Psoas muscle (tissue), 8 donors: Measurements from ENCODE around the gene MUC4. TPM values are rescaled to one million over a fixed set of nuclear protein-coding genes. Genes with fewer than 3 reads are reported as not detected.

Source experiments
- ATAC-seq, 4 donors: fragments of 200-7000 bp; cut with Tn5 transposase; one replicate each; pipeline ENCODE4 v1.9.1; 2020; ENCODE audit warnings: moderate library complexity in 3 of 4, mild to moderate bottlenecking in 2 of 4
- DNase-seq, 2 donors: peaks; one replicate each; pipeline ENCODE4 v3.0.0-alpha.2; 2020
- H3K27ac ChIP-seq: fragments of 200-600 bp; one replicate; pipeline ENCODE4 v1.8.0; 2022
- H3K27me3 ChIP-seq, 3 donors: fragments of 200-600 bp in 1 of 3; one replicate each; pipeline versions ENCODE4 v1.6.1 to v1.8.0; 2013 to 2022; ENCODE audit warnings: low read length in 2 of 3, mild to moderate bottlenecking in 2 of 3, moderate library complexity in 1 of 3; ENCODE audit not compliant: insufficient read depth in 3 of 3
- H3K36me3 ChIP-seq, 2 donors: fragments of 200-600 bp in 1 of 2; one replicate each; pipeline versions ENCODE4 v1.6.1 to v1.8.0; 2013 to 2022; ENCODE audit warnings: low read depth in 1 of 2, mild to moderate bottlenecking in 1 of 2, moderate library complexity in 1 of 2; ENCODE audit not compliant: insufficient read depth in 1 of 2
- H3K4me1 ChIP-seq: fragments of 200-600 bp; one replicate; pipeline ENCODE4 v1.8.0; 2022
- H3K4me3 ChIP-seq: fragments of 200-600 bp; one replicate; pipeline ENCODE4 v1.8.0; 2022; ENCODE audit warnings: mild to moderate bottlenecking
- H3K9me3 ChIP-seq: fragments of 200-600 bp; one replicate; pipeline ENCODE4 v1.8.0; 2022
- WGBS, 3 donors: extraction: QIAGEN DNeasy Blood & Tissue Kit; methylation state at CpG; one replicate each; pipeline versions ENCODE4 v1.1.6 to v1.1.7; 2013; 5-methylcytosine and 5-hydroxymethylcytosine counted together
- intact Hi-C, 2 donors: fragments of 100-400 bp; cut with DNase I; formaldehyde crosslinking; loops; one replicate each; pipeline versions ENCODE4 v1.11.0 to v1.14.2; 2022
- polyA plus RNA-seq, 3 donors: library from polyadenylated mRNA; stranded (reverse); fragments of 200-250 nt; gene quantifications; one replicate each; pipeline ENCODE4 v1.2.3, GENCODE V29; 2013
- total RNA-seq, 4 donors: library from RNA; stranded (reverse); fragmentation: NEBNext Ultra II Directional in 2 of 4; extraction: Animal tissue kit (Norgen Biotek cat#: 25700) in 2 of 4; gene quantifications; one replicate each; pipeline versions ENCODE4 v1.2.1 to v1.2.4, GENCODE V29; 2021 to 2023
- TF ChIP-seq, protein P1 (sequence below): fragments of 200-600 bp; IDR thresholded peaks from one replicate; pipeline ENCODE4 v1.8.0; 2022; ENCODE audit warnings: antibody characterized with exemption
- donor health status: healthy with polysubstance abuse.
- donor health status: DM: no; HTN: no; CAD: no; lungs with moderate emphysema.
- donor health status: Bipolar disorder and iron deficiency.
- donor health status: healthy.
- donor health status: DM: yes; HTN: yes; CAD: no.
- donor health status: DM: no; HTN: no; CAD: no.
- donor health status: DM: no; HTN: no; CAD: no.
- donor health status: DM: yes; HTN: yes; CAD: no.

MUC4 gene
- total and polyA plus RNA-seq, 7 donors = 0.01 to 0.08 (median 0.02) TPM; not detected in 4

DNA sequence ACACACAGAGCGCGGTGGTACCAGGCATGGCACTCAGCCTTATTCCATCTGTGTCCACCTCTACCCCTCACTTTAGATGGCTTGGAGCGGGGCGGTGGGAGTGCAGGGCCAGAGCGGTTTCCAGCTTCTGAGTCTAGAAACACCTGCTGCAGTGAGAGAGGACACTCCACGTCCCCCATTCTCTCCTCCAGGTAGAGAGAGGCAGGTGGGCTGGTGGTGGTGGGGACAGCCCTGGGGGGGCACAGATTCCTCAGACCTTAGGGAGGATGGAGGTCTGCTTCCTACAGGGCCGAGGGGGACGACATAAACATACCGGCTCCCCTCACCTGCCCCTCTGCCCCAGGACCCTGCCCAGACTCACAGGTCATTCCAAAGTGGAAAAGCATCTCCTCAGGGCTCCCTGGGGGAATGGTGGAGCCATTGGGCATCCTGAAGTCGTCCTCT is 50.6 kb downstream of the MUC4 start:
- intact Hi-C loops = no loop called here
- H3K4me1 ChIP-seq = no peaks in the 10 kb centered on the region
- no peak overlapping the region for H3K27ac ChIP-seq
- 21 to 48% (median 27%) methylated on average over 10 of the region's 10 CpGs for WGBS, 3 donors
- ATAC-seq (peak in 1 of 4 donors; percentile 24), DNase-seq (no peak)
- peaks cover 0 to 61% (median 29%) of the 10 kb centered on the region in 3 donors for H3K27me3 ChIP-seq
- H3K36me3 ChIP-seq = no peaks in the 10 kb centered on the region
- no peaks in the 10 kb centered on the region for H3K9me3 ChIP-seq
- TF ChIP-seq, protein P1, sequence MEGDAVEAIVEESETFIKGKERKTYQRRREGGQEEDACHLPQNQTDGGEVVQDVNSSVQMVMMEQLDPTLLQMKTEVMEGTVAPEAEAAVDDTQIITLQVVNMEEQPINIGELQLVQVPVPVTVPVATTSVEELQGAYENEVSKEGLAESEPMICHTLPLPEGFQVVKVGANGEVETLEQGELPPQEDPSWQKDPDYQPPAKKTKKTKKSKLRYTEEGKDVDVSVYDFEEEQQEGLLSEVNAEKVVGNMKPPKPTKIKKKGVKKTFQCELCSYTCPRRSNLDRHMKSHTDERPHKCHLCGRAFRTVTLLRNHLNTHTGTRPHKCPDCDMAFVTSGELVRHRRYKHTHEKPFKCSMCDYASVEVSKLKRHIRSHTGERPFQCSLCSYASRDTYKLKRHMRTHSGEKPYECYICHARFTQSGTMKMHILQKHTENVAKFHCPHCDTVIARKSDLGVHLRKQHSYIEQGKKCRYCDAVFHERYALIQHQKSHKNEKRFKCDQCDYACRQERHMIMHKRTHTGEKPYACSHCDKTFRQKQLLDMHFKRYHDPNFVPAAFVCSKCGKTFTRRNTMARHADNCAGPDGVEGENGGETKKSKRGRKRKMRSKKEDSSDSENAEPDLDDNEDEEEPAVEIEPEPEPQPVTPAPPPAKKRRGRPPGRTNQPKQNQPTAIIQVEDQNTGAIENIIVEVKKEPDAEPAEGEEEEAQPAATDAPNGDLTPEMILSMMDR = no peak
- no peak overlapping the region for H3K4me3 ChIP-seq

- peak in 1 of 2 donors; percentile 72 for DNase-seq
- WGBS, 3 donors = 21 to 36% (median 22%) methylated on average over 24 of the region's 24 CpGs
- intact Hi-C loops = no loop called here
- Histone ChIP-seq H3K36me3 (no peaks in the 10 kb centered on the region), H3K4me1 (no peaks in the 10 kb centered on the region), H3K27ac (no peak overlapping the region), H3K4me3 (no peak overlapping the region), H3K9me3 (no peaks in the 10 kb centered on the region), H3K27me3 (peaks cover 0 to 60% (median 30%) of the 10 kb centered on the region in 3 donors)
- ATAC-seq = peak in 3 of 4 donors; percentile 22 to 33 (median 28)
- TF ChIP-seq, protein P1 = no peak
Measured at GRCh38 chr3:195760345-195761122, 51.2 kb downstream of the MUC4 start.

DNA sequence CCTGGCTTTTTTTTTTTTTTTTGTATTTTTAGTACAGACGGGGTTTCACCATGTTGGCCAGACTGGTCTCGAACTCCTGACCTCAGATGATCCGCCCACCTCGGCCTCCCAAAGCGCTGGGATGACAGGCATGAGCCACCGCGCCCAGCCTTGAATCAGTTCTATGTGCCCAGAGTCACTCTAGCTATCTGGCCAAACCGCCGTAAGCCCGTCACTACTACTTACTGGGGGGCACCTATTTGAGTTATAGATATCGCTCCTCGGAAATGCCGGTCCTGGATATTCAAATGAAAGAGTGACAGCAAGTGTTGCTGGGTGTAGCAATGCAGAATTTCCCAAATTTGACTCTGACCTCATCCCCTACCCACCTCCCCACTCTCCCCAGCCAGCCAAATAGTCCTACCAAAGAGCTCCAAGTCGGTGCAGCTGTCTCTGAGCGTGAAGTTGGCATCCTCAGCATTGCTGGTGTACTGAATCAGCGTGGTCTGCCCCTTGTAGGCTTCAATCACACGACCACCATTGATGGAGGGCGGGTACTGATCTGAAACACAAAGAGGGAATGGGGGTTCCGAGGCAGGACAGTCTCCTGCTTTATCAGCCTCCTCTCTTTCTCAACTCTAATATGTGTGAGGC is 52.9 kb downstream of the MUC4 start:
- Histone ChIP-seq H3K9me3 (no peaks in the 10 kb centered on the region), H3K36me3 (no peaks in the 10 kb centered on the region), H3K27ac (no peak overlapping the region), H3K4me3 (no peak overlapping the region), H3K27me3 (peaks cover 0 to 55% (median 30%) of the 10 kb centered on the region in 3 donors), H3K4me1 (no peaks in the 10 kb centered on the region)
- 29 to 42% (median 34%) methylated on average over 19 of the region's 19 CpGs for WGBS, 3 donors
- TF ChIP-seq, protein P1 = no peak
- DNase-seq = peak in 1 of 2 donors; percentile 53
- ATAC-seq = peak; percentile 30 to 71 (median 48)
- intact Hi-C loops = no loop called here

GRCh38 chr3:195757827-195758226 is 53.9 kb downstream of the MUC4 start:
- no peak for DNase-seq
- H3K27ac ChIP-seq = no peak overlapping the region
- no peaks in the 10 kb centered on the region for H3K36me3 ChIP-seq
- no peaks in the 10 kb centered on the region for H3K4me1 ChIP-seq
- no peaks in the 10 kb centered on the region for H3K9me3 ChIP-seq
- 36 to 44% (median 39%) methylated on average over 10 of the region's 10 CpGs for WGBS, 3 donors
- H3K27me3 ChIP-seq = peaks cover 0 to 49% (median 26%) of the 10 kb centered on the region in 3 donors
- H3K4me3 ChIP-seq = no peak overlapping the region
- no peak for ATAC-seq
- TF ChIP-seq, protein P1 = no peak
- intact Hi-C loops = no loop called here
